GM18508 (cell line): ENCODE measurements around the gene LRRC43.
"Not testable (repeated sequence)": the region's sequence is repeated elsewhere in the genome, so short reads cannot be mapped to it uniquely, and the experiment has no call there.

ENCODE experiments used
- ATAC-seq: cut with Tn5 transposase; IDR thresholded peaks from one replicate; pipeline ENCODE4 v1.9.1; 2021; ENCODE audit warnings: moderate number of reproducible peaks; ENCODE audit not compliant: insufficient read depth, unreplicated experiment

The LRRC43 gene

DNA sequence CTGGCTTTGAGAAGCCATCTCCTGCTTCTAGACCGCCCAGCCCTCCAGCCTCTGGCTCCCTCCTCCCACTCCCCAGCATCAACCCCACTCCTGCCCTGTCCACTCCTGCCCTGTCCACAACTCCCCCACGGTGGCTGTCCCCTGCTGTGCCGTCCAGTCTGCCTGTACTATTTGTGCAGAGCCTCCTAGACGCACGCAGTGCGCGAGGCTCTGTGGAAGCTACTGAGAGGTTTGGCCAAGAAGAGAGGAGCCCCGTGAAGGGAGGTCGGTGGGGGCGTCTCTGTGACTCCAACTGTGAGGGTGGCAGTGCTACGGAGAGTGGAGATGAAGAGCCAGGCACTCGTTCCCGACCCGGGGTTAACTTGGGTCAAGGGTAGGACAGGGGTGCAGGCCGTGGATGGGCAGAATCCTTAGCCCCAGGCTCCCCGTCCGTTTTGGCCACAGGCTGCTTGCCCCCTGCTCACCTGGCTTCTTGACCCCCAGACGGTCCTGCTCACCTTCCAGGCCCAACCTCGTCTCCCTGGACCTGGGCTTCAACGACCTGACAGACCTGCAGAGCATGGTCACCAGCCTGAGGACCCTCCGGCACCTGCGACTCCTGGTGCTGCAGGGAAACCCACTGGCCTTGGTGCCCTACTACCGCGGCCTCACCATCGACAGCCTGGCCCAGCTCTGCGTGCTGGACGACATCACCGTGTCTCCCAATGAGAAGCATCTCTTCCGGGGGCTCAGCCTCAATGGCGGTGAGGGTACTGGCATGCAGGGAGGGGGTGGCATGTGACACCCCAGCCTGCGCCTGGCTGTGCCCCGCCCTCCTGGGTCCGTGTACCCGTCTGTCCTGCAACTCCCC is 6.9 kb downstream of the LRRC43 start:
- no peak for ATAC-seq

DNA sequence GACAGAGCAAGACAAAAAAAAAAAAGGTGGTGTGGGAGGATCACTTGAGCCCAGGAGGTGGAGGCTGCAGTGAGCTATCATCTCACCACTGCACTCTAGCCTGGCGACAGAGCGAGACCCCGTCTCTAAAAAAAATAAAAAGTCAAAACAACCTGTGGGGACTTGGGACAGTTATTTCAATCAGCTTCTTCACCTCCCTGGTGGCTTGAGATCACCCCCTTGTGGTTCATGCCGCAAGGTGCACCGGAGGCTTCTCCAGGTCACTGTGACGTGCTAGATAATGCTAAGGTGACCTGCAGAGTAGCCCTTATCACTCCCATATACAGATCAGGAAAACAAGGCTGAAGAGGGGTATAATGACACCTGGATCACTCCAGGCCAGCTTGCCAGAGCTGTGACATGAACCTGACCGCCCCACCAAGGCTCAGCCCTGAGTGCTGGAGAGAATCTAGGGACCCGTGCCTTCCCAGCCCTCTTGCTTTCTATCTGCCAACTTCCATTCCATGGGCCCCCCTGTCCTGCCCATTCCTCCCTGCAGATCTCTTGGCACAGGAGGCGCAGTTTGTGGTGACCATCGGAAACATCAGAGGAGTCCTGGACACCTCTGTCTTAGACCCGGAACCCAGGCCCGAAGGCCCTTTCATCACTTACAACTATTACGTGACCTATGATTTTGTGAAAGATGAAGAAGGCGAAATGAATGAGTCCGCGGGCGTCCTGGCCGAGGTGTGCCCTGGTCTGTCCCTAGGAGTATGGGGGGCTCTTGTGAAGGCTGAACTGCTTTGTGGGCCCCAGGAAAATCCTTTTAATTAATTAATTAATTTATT is 8.1 kb downstream of the LRRC43 start:
- no peak for ATAC-seq

DNA sequence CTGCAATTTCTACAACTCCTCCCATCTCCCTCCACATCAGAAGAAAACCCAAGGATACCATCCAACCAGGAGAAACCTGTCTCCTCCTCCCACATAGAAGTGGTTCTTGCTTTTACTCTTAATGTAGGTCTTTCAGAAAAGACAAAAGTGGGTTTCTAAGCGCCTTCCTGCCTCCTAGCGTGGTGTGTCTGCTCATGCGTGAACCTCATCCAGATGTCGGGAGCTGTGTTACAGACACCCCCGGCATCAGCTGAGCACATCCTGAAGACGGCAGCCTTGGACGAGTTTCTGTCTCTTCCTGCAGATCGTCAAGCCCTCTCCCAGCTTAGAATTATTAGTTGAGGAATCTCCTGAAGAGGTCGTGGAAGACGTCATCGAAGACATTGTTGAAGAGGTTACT is 9.5 kb downstream of the LRRC43 start:
- no peak for ATAC-seq

DNA sequence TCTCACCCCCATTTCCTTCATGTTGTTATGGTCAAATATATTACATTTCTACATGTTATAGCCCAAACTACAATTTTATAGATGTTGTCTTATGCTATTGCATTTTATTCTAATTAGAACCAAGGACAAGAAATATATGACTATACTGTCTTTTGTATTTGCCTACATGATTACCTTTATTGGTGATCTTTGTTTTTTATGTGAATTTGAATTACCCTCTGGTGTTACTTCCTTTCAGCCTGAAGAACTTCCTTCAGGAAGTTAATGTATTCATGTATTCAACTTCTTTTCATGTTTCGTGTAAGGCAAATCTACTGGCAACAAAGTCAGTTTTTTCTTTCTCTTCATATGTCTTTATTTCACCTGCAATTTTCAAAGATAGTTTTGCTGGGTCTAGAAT is 11.9 kb downstream of the LRRC43 start:
- ATAC-seq: no peak

DNA sequence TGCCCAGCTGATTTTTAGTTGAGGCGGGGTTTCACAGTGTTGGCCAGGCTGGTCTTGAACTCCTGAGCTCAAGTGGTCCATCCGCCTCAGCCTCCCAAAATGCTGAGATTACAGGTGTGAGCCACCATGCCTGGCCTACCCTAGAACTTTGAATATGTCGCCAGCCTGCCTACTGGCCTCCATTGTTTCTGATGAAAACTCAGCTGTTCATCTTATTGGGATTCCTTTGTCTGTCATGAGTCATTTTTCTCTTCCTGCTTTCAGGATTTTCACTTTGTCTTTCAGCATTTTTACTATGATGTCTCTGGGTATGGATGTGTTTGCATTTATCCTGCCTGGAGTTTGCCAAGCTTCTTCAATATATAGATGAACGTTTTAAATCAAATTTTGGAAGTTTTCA is 12.5 kb downstream of the LRRC43 start:
- no peak for ATAC-seq

DNA sequence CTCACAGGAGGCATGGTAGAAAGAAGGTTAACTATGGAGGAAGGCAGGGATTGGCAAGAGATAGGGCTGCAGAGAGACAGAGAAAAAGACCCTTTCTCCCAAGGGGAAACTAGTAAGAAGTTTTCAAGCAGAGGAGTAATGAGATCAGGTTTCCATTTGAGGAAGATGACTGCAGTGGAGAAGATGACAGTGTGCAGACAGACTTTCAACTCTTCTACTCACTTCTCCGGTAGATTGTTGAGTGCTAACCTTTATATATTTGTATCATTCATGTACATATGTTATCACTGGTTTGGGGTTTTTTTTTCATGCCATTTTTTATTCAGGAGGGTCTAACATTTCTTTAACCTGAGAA is 14.7 kb downstream of the LRRC43 start:
- no peak for ATAC-seq

DNA sequence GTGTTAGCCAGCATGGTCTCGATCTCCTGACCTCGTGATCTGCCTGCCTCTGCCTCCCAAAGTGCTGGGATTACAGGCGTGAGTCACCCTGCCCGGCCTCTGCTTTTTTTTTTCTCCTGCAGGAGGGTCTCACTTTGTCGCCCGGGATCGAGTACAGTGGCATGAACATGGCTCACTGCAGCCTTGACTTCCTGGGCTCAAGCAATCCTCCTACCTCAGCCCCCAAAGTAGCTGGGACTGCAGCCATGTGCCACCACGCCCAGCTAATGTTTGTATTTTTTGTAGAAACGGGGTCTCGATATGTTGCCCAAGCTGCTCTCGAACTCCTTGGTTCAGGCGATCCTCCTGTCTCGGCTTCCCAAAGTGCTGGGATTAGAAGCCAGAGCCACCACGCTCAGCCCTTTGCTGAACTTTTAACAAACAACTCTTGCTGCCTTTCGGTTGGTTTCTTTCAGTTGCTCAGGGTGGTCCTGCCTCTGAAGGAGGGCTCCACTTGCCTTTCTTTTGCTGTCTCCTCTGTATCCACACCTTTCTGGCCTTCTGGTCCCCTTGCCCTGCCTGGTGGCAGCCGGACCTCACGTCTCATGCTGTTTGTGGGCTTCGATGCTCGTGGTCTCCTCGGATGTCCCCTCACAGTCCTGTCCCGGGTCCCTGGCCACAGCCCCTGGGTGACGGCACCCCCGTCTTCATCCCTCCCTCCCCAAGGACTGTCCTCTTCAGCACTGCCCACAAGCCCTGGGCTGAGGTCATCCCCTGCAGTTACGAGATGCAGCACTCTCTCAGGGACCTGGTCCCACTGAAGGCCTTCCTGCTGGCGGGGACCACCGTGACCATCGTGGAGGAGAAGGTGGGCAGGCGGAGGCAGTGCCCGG is 16.8 kb downstream of the LRRC43 start:
- ATAC-seq: no peak

DNA sequence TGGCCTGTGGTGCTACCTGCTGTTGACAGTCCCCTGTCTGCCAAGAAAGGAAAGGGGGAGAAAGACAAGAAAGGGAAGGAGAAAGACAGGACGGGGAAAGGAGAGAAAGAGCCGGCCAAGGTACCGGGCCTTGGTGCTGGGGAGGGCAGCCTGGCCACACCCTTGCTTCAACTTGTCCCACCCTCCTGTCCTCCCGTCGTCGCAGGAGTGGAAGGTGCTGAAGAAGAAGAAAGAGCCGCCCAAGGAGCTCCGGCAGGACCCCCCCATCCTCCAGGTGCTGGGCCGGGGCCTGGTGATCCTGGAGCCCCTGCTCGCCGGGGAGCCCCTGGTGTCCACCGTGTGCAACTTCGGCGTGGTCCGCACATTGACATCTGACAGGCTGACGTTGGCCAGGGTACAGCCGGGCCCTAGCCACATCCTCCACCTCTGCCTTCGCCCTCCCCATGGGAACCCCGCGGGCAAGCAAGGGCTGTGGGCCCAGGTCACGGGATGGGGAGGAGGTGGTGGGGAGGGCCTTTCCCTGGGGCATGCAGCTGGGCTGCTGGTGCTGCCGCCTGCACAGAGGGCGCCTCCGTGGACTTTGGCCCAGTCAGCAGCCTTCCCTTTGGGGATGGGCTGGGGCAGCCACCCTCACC is 17.7 kb downstream of the LRRC43 start:
- ATAC-seq: no peak

DNA sequence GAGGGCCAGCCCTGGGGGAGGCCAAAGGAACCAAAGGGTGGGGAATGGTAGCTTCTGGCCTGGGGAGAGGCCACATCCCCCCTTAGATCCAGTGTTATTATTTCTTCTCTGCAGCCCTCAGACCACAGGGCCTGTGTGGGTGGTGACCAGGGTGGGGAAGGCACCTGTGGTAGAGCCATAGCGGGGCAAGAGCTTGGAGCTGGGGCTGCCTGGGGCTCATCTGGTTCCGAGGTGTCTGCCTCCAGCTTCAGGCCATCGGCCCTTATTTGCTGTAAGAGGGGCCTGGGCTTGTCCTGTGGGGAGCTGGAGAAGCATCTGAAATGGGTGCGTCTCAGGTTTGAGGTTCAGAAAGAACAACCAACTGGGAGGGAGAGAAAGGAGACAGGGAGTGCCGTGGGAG is 18.5 kb downstream of the LRRC43 start:
- no peak for ATAC-seq

DNA sequence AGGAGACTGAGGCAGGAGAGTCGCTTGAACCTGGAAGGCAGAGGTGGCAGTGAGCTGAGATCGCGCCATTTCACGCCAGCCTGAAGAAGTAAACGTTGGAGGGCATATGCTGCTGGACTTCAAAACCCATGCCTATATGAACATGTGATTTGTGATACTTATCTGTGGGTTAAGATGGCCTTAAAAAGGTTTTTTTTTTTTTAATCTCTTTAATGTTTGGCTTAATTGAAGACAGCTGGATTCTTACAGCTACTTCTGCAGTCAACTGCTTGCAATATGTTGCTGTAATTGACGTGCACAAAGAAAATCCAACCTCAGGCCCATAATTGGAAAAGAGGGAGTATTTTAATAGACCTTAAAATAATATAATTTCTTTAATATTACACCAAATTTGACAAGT is 19.1 kb downstream of the LRRC43 start:
- no peak for ATAC-seq

DNA sequence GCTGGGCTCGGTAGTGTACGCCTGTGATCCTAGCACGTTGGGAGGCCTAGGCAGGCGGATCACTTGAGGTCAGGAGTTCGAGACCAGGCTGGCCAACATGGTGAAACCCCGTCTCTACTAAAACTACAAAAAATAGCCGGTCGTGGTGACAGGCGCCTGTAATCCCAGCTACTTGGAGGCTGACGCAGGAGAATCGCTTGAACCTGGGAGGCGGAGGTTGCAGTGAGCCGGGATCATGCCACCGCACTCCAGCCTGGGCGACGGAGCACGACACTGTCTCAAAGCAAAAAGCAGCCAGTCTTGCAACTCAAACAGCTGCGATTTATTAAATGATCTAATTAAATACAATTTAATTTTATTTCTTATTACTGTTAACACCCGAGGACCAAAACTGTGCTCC is 19.9 kb downstream of the LRRC43 start:
- ATAC-seq: not testable (repeated sequence)

DNA sequence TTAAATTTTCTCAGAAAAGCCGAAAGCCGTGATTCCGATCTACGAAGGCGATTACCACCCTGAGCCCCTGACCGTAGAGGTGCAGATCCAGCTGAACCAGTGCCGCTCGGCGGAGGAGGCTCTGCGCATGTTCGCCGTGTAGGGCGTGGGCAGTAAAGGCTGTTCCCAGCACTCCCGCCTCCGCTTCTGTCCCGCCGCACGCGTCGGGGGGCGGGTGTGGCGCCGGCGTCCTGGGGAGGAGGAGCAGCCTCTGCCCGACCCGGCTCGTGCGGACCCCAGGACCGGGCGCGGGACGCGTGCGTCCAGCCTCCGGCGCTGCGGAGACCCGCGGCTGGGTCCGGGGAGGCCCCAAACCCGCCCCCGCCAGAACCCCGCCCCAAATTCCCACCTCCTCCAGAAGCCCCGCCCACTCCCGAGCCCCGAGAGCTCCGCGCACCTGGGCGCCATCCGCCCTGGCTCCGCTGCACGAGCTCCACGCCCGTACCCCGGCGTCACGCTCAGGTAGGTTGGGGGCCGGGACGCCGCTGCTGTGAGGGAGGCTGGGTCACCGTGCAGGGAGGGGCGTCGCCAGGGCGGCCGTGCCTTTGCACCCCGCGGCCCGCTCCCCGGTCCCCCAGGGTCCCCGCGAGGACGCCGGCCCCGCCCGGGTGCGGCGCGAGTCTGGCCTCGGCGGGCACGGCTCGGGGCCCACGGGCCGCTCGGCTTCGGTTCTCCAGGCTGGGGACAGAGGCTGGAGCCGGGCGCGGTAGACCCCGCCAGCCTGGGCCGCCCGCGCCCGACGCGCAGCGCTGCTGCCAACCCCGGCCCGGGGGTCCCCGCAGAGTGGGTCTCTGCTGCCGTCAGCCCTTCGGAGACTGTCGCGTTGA is 20.6 kb downstream of the LRRC43 start, which contains the start of gene B3GNT4:
B3GNT4 (plus strand) TSS at position 409 of the 866 bp plus-strand sequence. CDS start 910 bp downstream, outside the sequence.
- ATAC-seq: no peak

DNA sequence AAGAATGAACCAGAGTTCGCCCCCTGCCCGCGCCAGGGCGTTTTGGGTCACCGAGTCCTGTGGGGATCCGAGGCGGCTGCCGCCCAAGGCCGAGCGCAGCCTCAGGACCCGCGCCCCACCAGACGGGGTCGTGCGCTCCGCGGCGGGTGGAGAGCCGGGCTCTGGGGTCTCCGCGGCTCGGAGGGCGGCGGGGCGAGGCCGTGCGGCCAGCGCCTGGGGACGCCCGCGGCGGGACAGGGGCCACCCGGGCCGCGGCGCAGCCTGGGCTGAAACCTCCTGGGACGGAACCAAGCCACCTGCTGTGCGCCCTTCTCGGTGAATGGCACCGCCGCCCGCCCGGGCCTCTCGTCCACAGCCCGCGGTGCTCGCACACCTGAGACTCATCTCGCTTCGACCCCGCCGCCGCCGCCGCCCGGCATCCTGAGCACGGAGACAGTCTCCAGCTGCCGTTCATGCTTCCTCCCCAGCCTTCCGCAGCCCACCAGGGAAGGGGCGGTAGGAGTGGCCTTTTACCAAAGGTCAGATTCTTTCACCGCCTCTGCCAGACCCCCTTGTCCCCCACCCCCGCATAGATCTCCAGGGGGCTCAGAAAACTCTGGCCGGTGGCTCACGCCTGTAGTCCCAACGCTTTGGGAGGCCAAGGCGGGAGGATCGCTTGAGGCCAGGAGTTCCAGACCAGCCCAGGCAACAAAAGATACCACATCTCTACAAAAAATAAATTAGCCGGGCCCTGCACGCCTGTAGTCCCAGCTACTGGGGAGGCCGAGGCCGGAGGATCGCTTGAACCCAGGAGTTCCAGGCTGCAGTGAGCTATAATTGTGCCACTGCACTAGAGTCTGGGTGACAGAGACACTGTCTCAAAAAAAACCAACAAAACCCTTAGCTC is 21.5 kb downstream of the LRRC43 start:
- no peak for ATAC-seq

DNA sequence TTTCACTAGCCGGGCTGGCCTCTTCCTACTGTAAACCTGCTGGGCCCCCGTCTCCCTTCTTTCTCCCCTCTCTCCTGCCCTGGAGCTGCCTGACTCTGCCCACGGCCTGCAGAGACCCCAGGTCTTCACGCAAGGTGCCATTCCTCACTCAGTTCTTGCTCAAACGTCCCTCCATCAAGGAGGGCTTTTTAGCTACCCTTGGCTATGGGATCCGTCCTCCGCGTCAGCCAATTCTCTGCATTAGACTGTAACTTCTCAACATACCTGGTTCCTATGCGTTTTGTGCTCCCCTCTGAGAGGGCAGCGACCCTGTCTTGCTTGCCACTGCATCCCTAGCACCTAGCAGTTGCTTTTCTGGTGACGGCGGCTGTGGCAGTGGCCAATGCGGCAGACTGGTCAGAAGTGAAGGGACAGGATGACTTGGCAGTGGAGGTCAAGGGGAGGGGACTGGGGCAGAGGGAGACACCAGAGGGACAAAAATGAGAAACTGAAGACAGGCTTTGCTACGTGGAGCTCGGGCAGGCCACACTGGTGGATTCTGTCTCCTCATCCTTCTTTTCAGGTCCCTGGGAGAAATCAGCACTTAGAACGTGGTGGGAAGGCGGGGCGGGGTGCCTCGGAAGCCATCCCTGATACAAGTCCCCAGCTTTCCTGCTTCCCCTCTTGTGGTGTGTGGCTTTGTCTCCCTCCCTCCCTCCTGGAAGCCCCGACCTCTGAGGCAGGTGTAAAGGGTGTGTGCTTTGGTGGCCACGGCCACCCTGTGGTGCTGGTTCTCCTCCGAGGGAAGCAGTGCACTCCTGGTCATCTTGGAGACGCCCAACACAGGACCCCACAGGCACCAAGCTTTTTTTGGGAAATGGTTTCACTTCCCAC is 22.4 kb downstream of the LRRC43 start:
- no peak for ATAC-seq

DNA sequence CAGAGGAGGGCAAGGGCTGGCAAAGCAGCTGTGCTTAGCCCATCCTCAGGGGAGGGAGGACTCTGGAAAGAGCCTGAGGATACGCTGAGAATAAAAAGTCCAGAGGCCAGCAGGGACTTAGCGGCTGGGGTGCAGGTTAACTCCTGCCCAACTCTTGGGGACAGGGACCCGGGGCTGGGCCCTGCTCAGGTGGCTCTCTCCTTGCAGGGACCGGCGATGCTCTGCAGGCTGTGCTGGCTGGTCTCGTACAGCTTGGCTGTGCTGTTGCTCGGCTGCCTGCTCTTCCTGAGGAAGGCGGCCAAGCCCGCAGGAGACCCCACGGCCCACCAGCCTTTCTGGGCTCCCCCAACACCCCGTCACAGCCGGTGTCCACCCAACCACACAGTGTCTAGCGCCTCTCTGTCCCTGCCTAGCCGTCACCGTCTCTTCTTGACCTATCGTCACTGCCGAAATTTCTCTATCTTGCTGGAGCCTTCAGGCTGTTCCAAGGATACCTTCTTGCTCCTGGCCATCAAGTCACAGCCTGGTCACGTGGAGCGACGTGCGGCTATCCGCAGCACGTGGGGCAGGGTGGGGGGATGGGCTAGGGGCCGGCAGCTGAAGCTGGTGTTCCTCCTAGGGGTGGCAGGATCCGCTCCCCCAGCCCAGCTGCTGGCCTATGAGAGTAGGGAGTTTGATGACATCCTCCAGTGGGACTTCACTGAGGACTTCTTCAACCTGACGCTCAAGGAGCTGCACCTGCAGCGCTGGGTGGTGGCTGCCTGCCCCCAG is 23.4 kb downstream of the LRRC43 start:
- ATAC-seq: no peak

DNA sequence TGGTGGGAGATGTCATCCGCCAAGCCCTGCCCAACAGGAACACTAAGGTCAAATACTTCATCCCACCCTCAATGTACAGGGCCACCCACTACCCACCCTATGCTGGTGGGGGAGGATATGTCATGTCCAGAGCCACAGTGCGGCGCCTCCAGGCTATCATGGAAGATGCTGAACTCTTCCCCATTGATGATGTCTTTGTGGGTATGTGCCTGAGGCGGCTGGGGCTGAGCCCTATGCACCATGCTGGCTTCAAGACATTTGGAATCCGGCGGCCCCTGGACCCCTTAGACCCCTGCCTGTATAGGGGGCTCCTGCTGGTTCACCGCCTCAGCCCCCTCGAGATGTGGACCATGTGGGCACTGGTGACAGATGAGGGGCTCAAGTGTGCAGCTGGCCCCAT is 24.1 kb downstream of the LRRC43 start:
- no peak for ATAC-seq

DNA sequence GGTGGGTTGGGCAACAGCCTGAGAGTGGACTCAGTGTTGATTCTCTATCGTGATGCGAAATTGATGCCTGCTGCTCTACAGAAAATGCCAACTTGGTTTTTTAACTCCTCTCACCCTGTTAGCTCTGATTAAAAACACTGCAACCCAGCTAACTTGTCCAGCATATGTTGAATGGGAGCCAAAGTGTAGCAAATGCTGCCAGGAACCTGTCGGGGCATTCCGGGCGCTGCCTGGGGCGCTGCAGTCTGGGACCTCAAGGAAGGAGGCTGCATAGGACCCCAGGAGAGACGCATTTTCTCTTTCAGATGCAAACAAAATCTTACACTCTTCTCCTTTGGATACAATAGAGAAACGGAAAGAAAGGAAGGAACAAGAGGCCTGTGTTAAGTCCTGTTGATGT is 24.5 kb downstream of the LRRC43 start:
- ATAC-seq: no peak
